DOHH2 (cell line): Measurements from ENCODE around the gene MAGI1.

Experiments
- H3F3A ChIP-seq: fragments of 200-600 bp; sonication (generic), shearing (Covaris generic); 2 replicates; pipeline ENCODE4 v1.6.0; 2016; ENCODE audit warnings: antibody characterized with exemption, mild to moderate bottlenecking; ENCODE audit not compliant: control insufficient read depth, insufficient read depth
- H3K27ac ChIP-seq: fragments of 200-600 bp; sonication (generic); 2 replicates; pipeline ENCODE4 v1.5.1; 2014; ENCODE audit warnings: low read depth, mild to moderate bottlenecking, low read length, moderate library complexity
- H3K27me3 ChIP-seq: fragments of 200-600 bp; sonication (generic); 2 replicates; pipeline ENCODE4 v1.6.1; 2014; ENCODE audit warnings: mild to moderate bottlenecking, low read length, mixed read lengths; ENCODE audit not compliant: control insufficient read depth
- H3K36me3 ChIP-seq: fragments of 200-600 bp; sonication (generic); 2 replicates; pipeline ENCODE4 v1.6.1; 2014; ENCODE audit warnings: mild to moderate bottlenecking, low read length, moderate library complexity, mixed read lengths; ENCODE audit not compliant: control insufficient read depth
- H3K4me1 ChIP-seq: fragments of 200-600 bp; sonication (generic); 2 replicates; pipeline ENCODE4 v1.6.1; 2014; ENCODE audit warnings: mild to moderate bottlenecking, low read length, mixed read lengths; ENCODE audit not compliant: control insufficient read depth
- H3K4me2 ChIP-seq: fragments of 200-600 bp; sonication (generic); 2 replicates; pipeline ENCODE4 v1.6.0; 2014; ENCODE audit warnings: mild to moderate bottlenecking, low read length, moderate library complexity
- H3K4me3 ChIP-seq: fragments of 200-600 bp; sonication (generic); 2 replicates; pipeline ENCODE4 v1.5.1; 2014; ENCODE audit warnings: mild to moderate bottlenecking, low read length, mixed read lengths
- H3K79me2 ChIP-seq: fragments of 200-600 bp; sonication (generic); 2 replicates; pipeline ENCODE4 v1.6.1; 2014; ENCODE audit warnings: mild to moderate bottlenecking, low read length, mixed read lengths; ENCODE audit not compliant: control insufficient read depth
- H3K9me2 ChIP-seq: fragments of 200-600 bp; sonication (generic); replicated peaks from 2 replicates; pipeline ENCODE4 v1.6.1; 2014; ENCODE audit warnings: mild to moderate bottlenecking, low read length, mixed read lengths; ENCODE audit not compliant: control insufficient read depth
- H3K9me3 ChIP-seq: fragments of 200-600 bp; sonication (generic); 2 replicates; pipeline ENCODE4 v1.6.1; 2014; ENCODE audit warnings: antibody characterized with exemption, low read length, mixed read lengths; ENCODE audit not compliant: control insufficient read depth, insufficient read depth
- H4K20me1 ChIP-seq: fragments of 200-600 bp; sonication (generic); 2 replicates; pipeline ENCODE4 v1.6.0; 2014; ENCODE audit warnings: low read depth, mild to moderate bottlenecking, antibody characterized with exemption, low read length, moderate library complexity; ENCODE audit not compliant: control insufficient read depth, insufficient read depth
- EZH2phosphoT487 ChIP-seq: fragments of 200-600 bp; sonication (generic); IDR thresholded peaks from 2 replicates; pipeline ENCODE4 v1.6.1; 2017; ENCODE audit warnings: borderline replicate concordance, mild to moderate bottlenecking, antibody characterized with exemption, low read length, moderate library complexity, mixed read lengths
- TF ChIP-seq, protein P1 (sequence below): fragments of 200-600 bp; sonication (generic); IDR thresholded peaks from one replicate; pipeline ENCODE4 v1.5.1; 2014; ENCODE audit warnings: antibody characterized with exemption, mild to moderate bottlenecking, low read depth, low read length; ENCODE audit not compliant: poor library complexity, severe bottlenecking

The MAGI1 gene

DNA sequence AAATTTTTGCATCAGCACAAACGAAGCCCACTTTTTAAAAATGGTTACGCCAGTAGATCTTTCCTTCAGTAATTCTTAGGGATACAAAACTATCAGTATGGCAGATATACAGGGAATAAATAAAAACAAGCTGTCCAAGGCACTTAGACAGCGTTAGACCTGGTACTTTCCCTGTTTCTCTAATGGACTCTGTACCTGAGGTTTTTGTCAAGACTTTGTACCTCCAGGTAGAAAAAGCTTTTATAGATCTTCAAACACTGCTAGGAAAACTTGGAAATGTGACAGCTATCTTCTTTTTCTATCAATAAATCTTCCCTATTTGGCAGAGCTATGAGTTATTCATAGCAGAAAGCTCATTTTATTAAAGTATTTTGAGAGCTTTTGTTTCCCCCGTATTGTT is 477.8 kb downstream of the MAGI1 start:
- Histone ChIP-seq H3K4me1 (no peaks in the 10 kb centered on the region), H3K36me3 (no peaks in the 10 kb centered on the region), H3K27ac (no peak overlapping the region), H3K4me2 (no peak overlapping the region), H3K4me3 (no peak overlapping the region), H3K79me2 (no peaks in the 10 kb centered on the region), H3F3A (no peaks in the 10 kb centered on the region), H4K20me1 (no peaks in the 10 kb centered on the region), H3K27me3 (no peaks in the 10 kb centered on the region), H3K9me2 (no peaks in the 10 kb centered on the region), H3K9me3 (no peaks in the 10 kb centered on the region)
- no peak for TF ChIP-seq EZH2phosphoT487
- TF ChIP-seq, protein P1, sequence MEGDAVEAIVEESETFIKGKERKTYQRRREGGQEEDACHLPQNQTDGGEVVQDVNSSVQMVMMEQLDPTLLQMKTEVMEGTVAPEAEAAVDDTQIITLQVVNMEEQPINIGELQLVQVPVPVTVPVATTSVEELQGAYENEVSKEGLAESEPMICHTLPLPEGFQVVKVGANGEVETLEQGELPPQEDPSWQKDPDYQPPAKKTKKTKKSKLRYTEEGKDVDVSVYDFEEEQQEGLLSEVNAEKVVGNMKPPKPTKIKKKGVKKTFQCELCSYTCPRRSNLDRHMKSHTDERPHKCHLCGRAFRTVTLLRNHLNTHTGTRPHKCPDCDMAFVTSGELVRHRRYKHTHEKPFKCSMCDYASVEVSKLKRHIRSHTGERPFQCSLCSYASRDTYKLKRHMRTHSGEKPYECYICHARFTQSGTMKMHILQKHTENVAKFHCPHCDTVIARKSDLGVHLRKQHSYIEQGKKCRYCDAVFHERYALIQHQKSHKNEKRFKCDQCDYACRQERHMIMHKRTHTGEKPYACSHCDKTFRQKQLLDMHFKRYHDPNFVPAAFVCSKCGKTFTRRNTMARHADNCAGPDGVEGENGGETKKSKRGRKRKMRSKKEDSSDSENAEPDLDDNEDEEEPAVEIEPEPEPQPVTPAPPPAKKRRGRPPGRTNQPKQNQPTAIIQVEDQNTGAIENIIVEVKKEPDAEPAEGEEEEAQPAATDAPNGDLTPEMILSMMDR = no peak

- no peaks in the 10 kb centered on the region for H3K27me3 ChIP-seq
- H3K36me3 ChIP-seq = no peaks in the 10 kb centered on the region
- no peak overlapping the region for H3K4me3 ChIP-seq
- H3K9me2 ChIP-seq = no peaks in the 10 kb centered on the region
- no peaks in the 10 kb centered on the region for H3F3A ChIP-seq
- no peak overlapping the region for H3K27ac ChIP-seq
- H3K79me2 ChIP-seq = no peaks in the 10 kb centered on the region
- no peaks in the 10 kb centered on the region for H3K4me1 ChIP-seq
- no peaks in the 10 kb centered on the region for H4K20me1 ChIP-seq
- TF ChIP-seq, protein P1 = no peak
- TF ChIP-seq EZH2phosphoT487 = no peak
- no peaks in the 10 kb centered on the region for H3K9me3 ChIP-seq
- no peak overlapping the region for H3K4me2 ChIP-seq
Measured at GRCh38 chr3:65560133-65560532, 478.6 kb downstream of the MAGI1 start.

GRCh38 chr3:65559643-65560042 is 479.1 kb downstream of the MAGI1 start:
- H3K4me3 ChIP-seq = no peak overlapping the region
- no peaks in the 10 kb centered on the region for H3K36me3 ChIP-seq
- H3K27me3 ChIP-seq = no peaks in the 10 kb centered on the region
- H3K4me2 ChIP-seq = no peak overlapping the region
- no peaks in the 10 kb centered on the region for H3F3A ChIP-seq
- H3K9me3 ChIP-seq = no peaks in the 10 kb centered on the region
- no peaks in the 10 kb centered on the region for H3K79me2 ChIP-seq
- no peak for TF ChIP-seq EZH2phosphoT487
- TF ChIP-seq, protein P1 = no peak
- no peak overlapping the region for H3K27ac ChIP-seq
- H4K20me1 ChIP-seq = no peaks in the 10 kb centered on the region
- H3K9me2 ChIP-seq = no peaks in the 10 kb centered on the region
- no peaks in the 10 kb centered on the region for H3K4me1 ChIP-seq

DNA sequence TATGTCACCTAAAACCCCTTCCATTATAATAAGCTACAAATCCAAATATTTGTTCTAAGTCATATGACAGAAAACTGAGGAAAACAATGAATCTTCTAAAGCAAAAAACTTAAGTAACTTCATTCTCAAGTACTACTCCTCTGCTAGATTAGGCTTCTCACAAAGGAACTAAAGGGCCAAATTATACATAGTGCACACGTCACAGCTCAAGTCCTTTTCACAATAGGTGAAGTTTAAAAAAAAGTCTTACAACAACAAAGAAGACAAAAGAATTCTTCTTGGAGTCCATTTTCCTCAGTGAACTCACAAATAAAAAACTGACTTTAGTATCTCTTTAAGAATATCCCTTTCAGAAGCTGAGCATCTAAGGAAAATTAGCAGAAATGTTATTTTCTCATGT is 479.9 kb downstream of the MAGI1 start:
- H3K27ac ChIP-seq = no peak overlapping the region
- H3K79me2 ChIP-seq = no peaks in the 10 kb centered on the region
- H3K4me3 ChIP-seq = no peak overlapping the region
- no peaks in the 10 kb centered on the region for H3K4me1 ChIP-seq
- H3K9me2 ChIP-seq = no peaks in the 10 kb centered on the region
- H3K4me2 ChIP-seq = no peak overlapping the region
- H3K9me3 ChIP-seq = no peaks in the 10 kb centered on the region
- H3K36me3 ChIP-seq = no peaks in the 10 kb centered on the region
- no peaks in the 10 kb centered on the region for H3F3A ChIP-seq
- TF ChIP-seq, protein P1 = no peak
- TF ChIP-seq EZH2phosphoT487 = no peak
- H3K27me3 ChIP-seq = no peaks in the 10 kb centered on the region
- no peaks in the 10 kb centered on the region for H4K20me1 ChIP-seq
